Measurements from ENCODE around the gene FN3KRP. TPM values are rescaled to one million over a fixed set of nuclear protein-coding genes. Genes with fewer than 3 reads are reported as not detected.
A peak's percentile ranks its signal among the peaks of the same experiment; 100 is the strongest.

The FN3KRP gene
- polyA plus RNA-seq, 3 donors, result 16.5 to 24.8 (median 23.2) TPM

DNA sequence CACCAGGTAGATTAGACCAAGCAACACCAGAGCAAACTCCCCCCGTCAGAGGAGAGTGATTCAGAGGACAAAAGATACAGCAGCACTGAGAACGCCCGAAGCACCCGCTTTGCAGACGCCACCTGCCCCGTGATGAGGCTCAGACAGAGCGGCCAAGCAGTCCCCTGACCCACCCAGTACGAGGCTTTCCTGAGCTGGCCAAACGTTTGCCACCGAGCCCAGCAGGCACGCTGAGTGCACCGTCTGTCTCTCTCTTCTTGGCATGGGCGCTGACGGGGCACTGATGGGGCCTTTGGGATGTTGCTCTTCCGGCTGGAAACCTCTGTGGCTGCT is 48.9 kb upstream of the FN3KRP start:
- no peak overlapping the region for H3K27ac Mint-ChIP-seq
- no peak for TF ChIP-seq CTCF (IDR thresholded peaks at IDR 0.05)
- peaks cover 0 to 6% (median 0%) of the 10 kb centered on the region in 3 donors for H3K27me3 Mint-ChIP-seq (ENCODE audit: low read depth in 3 of 3)
- Histone ChIP-seq H3K4me2 (replicated peaks; ENCODE audit: extremely low read depth, low read length, poor library complexity, severe bottlenecking) (no peak overlapping the region), H3K27ac (ENCODE audit: low read depth in 1 of 2, low read length in 2 of 2) (no peak overlapping the region), H3K79me2 (ENCODE audit: insufficient read depth, low read length) (no peaks in the 10 kb centered on the region), H3K9ac (ENCODE audit: insufficient read depth, low read length, poor library complexity, severe bottlenecking) (no peak overlapping the region), H2AFZ (ENCODE audit: insufficient read depth, low read depth, low read length, poor library complexity, severe bottlenecking) (no peak overlapping the region), H3K36me3 (replicated peaks in 1 of 2; ENCODE audit: control insufficient read depth in 1 of 2, insufficient read depth in 2 of 2, low read length in 2 of 2) (no peaks in the 10 kb centered on the region), H3K9me3 (replicated peaks in 1 of 2; ENCODE audit: control insufficient read depth in 1 of 2, insufficient read depth in 1 of 2, low read length in 2 of 2) (no peaks in the 10 kb centered on the region), H4K20me1 (ENCODE audit: insufficient read depth, low read length) (no peaks in the 10 kb centered on the region), H3K27me3 (ENCODE audit: control insufficient read depth in 2 of 2, insufficient read depth in 2 of 2, low read length in 2 of 2) (no peaks in the 10 kb centered on the region), H3K4me3 (replicated peaks in 1 of 3; ENCODE audit: low read depth in 2 of 3, low read length in 3 of 3) (no peak overlapping the region), H3K4me1 (ENCODE audit: control insufficient read depth in 1 of 2, insufficient read depth in 2 of 2, low read length in 2 of 2) (peaks cover 3 to 8% of the 10 kb centered on the region in 2 donors)
- WGBS (ENCODE audit: insufficient coverage), result 96% methylated on average over 13 of the region's 15 CpGs
- peaks cover 9% of the 10 kb centered on the region for H3K4me1 Mint-ChIP-seq
- DNase-seq, result no peak
- intact Hi-C loops (cut with micrococcal nuclease), result loop anchor here in 1 of 2 donors (5.0 kb wide), 1 partner anchor 105 kb away; no protein-coding TSS in a partner anchor
- no peak overlapping the region for H3K4me3 Mint-ChIP-seq
- no peaks in the 10 kb centered on the region for H3K9me3 Mint-ChIP-seq
- H3K36me3 Mint-ChIP-seq, result no peaks in the 10 kb centered on the region

GRCh38 chr17:82668024-82668630 is 48.4 kb upstream of the FN3KRP start:
- no peaks in the 10 kb centered on the region for H3K36me3 ChIP-seq (replicated peaks in 1 of 2; ENCODE audit: control insufficient read depth in 1 of 2, insufficient read depth in 2 of 2, low read length in 2 of 2)
- Mint-ChIP-seq H3K9me3 (no peaks in the 10 kb centered on the region), H3K27ac (no peak overlapping the region), H3K27me3 (ENCODE audit: low read depth in 3 of 3) (peaks cover 0 to 6% (median 0%) of the 10 kb centered on the region in 3 donors), H3K4me1 (peaks cover 9% of the 10 kb centered on the region), H3K36me3 (no peaks in the 10 kb centered on the region), H3K4me3 (peak overlapping the region in 1 of 2 donors; percentile 85)
- intact Hi-C loops (cut with micrococcal nuclease), result loop anchor here (2.0 to 5.0 kb wide), 2 partner anchors 99 to 104 kb away; no protein-coding TSS in a partner anchor
- no peaks in the 10 kb centered on the region for H4K20me1 ChIP-seq (ENCODE audit: insufficient read depth, low read length)
- no peak for DNase-seq
- H3K9me3 ChIP-seq (replicated peaks in 1 of 2; ENCODE audit: control insufficient read depth in 1 of 2, insufficient read depth in 1 of 2, low read length in 2 of 2), result no peaks in the 10 kb centered on the region
- H3K9ac ChIP-seq (ENCODE audit: insufficient read depth, low read length, poor library complexity, severe bottlenecking), result peak overlapping the region; percentile 21
- 53% methylated on average over 11 of the region's 16 CpGs for WGBS (ENCODE audit: insufficient coverage)
- no peaks in the 10 kb centered on the region for H3K27me3 ChIP-seq (ENCODE audit: control insufficient read depth in 2 of 2, insufficient read depth in 2 of 2, low read length in 2 of 2)
- no peaks in the 10 kb centered on the region for H3K79me2 ChIP-seq (ENCODE audit: insufficient read depth, low read length)
- no peak overlapping the region for H3K27ac ChIP-seq (ENCODE audit: low read depth in 1 of 2, low read length in 2 of 2)
- H3K4me2 ChIP-seq (replicated peaks; ENCODE audit: extremely low read depth, low read length, poor library complexity, severe bottlenecking), result peak overlapping the region; percentile 62
- peaks cover 3 to 8% of the 10 kb centered on the region in 2 donors for H3K4me1 ChIP-seq (ENCODE audit: control insufficient read depth in 1 of 2, insufficient read depth in 2 of 2, low read length in 2 of 2)
- peak overlapping the region; percentile 71 for H2AFZ ChIP-seq (ENCODE audit: insufficient read depth, low read depth, low read length, poor library complexity, severe bottlenecking)
- no peak for TF ChIP-seq CTCF (IDR thresholded peaks at IDR 0.05)
- H3K4me3 ChIP-seq (replicated peaks in 1 of 3; ENCODE audit: low read depth in 2 of 3, low read length in 3 of 3), result no peak overlapping the region

Measured in CD14-positive monocyte (primary cell).